PC-3 (cell line): ENCODE data around the gene ANAPC16. TPM values are rescaled to one million over a fixed set of nuclear protein-coding genes. Genes with fewer than 3 reads are reported as not detected.

Experiments
- ATAC-seq: fragments of 200-7000 bp; cut with Tn5 transposase; 2 replicates; pipeline ENCODE4 v1.9.1; 2020; ENCODE audit warnings: mild to moderate bottlenecking, moderate library complexity
- BruUV-seq: library from RNA; stranded (reverse); fragments of 400-500 nt; replicated peaks from 2 replicates; lab custom pipeline; 2021; lab: Mats Ljungman, UMichigan
- CTCF ChIA-PET: fragments of 300-600 bp; sonication (Branson Sonifier 250); formaldehyde crosslinking; loops from one replicate; lab custom pipeline; 2022; ENCODE audit warnings: antibody characterized with exemption; lab: Charles Lee
- POLR2A ChIA-PET: fragments of 300-600 bp; sonication (Branson Sonifier 250); formaldehyde crosslinking; loops from one replicate; lab custom pipeline; 2022; ENCODE audit warnings: antibody characterized with exemption; ENCODE audit not compliant: unreplicated experiment; lab: Charles Lee
- DNase-seq: peaks from one replicate; pipeline ENCODE4 v3.0.0-alpha.2; 2015
- H2AFZ ChIP-seq: fragments of 300-600 bp; sonication (generic); 2 replicates; pipeline ENCODE4 v1.6.0; 2016; ENCODE audit warnings: antibody characterized with exemption, low read length
- H3F3A ChIP-seq: fragments of 300-600 bp; sonication (generic); one replicate; pipeline ENCODE4 v1.6.0; 2017; ENCODE audit warnings: antibody characterized with exemption, low read length, control low read depth, mild to moderate bottlenecking; ENCODE audit not compliant: unreplicated experiment
- H3K27ac ChIP-seq: fragments of 300-600 bp; sonication (generic); 2 replicates; pipeline ENCODE4 v1.5.1; 2016; ENCODE audit warnings: mild to moderate bottlenecking, low read length
- H3K27me3 ChIP-seq: fragments of 300-600 bp; sonication (generic); 2 replicates; pipeline ENCODE4 v1.6.1; 2016; ENCODE audit warnings: low read length, mixed read lengths
- H3K36me3 ChIP-seq: fragments of 300-600 bp; sonication (generic); 2 replicates; pipeline ENCODE4 v1.6.1; 2016; ENCODE audit warnings: low read depth, mixed run types, low read length, mixed read lengths
- H3K4me1 ChIP-seq: fragments of 300-600 bp; sonication (generic); 2 replicates; pipeline ENCODE4 v1.5.1; 2016; ENCODE audit warnings: low read length; ENCODE audit not compliant: insufficient read depth
- H3K4me2 ChIP-seq: fragments of 300-600 bp; sonication (generic); 2 replicates; pipeline ENCODE4 v1.6.0; 2016; ENCODE audit warnings: low read length
- H3K4me3 ChIP-seq: fragments of 300-600 bp; sonication (generic); 2 replicates; pipeline ENCODE4 v1.5.1; 2016; ENCODE audit warnings: mild to moderate bottlenecking, low read length, mixed read lengths
- H3K79me2 ChIP-seq: fragments of 300-600 bp; sonication (generic); 2 replicates; pipeline ENCODE4 v1.6.1; 2017; ENCODE audit warnings: low read length, mixed read lengths
- H3K9ac ChIP-seq: fragments of 300-600 bp; sonication (generic); 2 replicates; pipeline ENCODE4 v1.6.0; 2016; ENCODE audit warnings: mild to moderate bottlenecking, low read length
- H3K9me2 ChIP-seq: fragments of 300-600 bp; sonication (generic); replicated peaks from 2 replicates; pipeline ENCODE4 v1.6.1; 2016; ENCODE audit warnings: mixed run types, low read length, mixed read lengths
- H3K9me3 ChIP-seq: fragments of 300-600 bp; sonication (generic); 2 replicates; pipeline ENCODE4 v1.6.1; 2016; ENCODE audit warnings: low read length, mixed read lengths
- H4K20me1 ChIP-seq: fragments of 300-600 bp; sonication (generic); 2 replicates; pipeline ENCODE4 v1.6.1; 2016; ENCODE audit warnings: low read length, mixed read lengths
- EZH2 ChIP-seq: fragments of 300-600 bp; sonication (generic); IDR thresholded peaks from one replicate; pipeline ENCODE4 v1.6.1; 2017; ENCODE audit warnings: antibody characterized with exemption, mild to moderate bottlenecking, low read length; ENCODE audit not compliant: unreplicated experiment
- EZH2phosphoT487 ChIP-seq: fragments of 300-600 bp; sonication (generic); IDR thresholded peaks from 2 replicates; pipeline ENCODE4 v1.6.1; 2018; ENCODE audit warnings: mild to moderate bottlenecking, antibody characterized with exemption, low read length, borderline replicate concordance
- intact Hi-C: fragments of 100-400 bp; cut with micrococcal nuclease; formaldehyde crosslinking; loops from 2 replicates; pipeline ENCODE4 v1.9.0; 2023
- total RNA-seq: library from RNA; depleted of rRNA; stranded (reverse); fragments of >200 nt; gene quantifications from 2 replicates; pipeline ENCODE4 v1.2.3, GENCODE V29; 2014
- TF ChIP-seq, protein P1 (sequence below): fragments of 300-600 bp; sonication (generic); conservative IDR thresholded peaks from 2 replicates; pipeline ENCODE4 v1.5.1; 2017; ENCODE audit warnings: antibody characterized with exemption, low read depth, mild to moderate bottlenecking, low read length

ANAPC16 gene
- total RNA-seq, 1 experiment from 2014 or later: 23.9 TPM

- Histone ChIP-seq H2AFZ (no peak overlapping the region), H3K27ac (no peak overlapping the region), H3K9me3 (no peaks in the 10 kb centered on the region), H3K4me2 (no peak overlapping the region), H3K27me3 (no peaks in the 10 kb centered on the region), H3K36me3 (peaks cover 9% of the 10 kb centered on the region; the same call in 1 of the 2 replicates), H4K20me1 (no peaks in the 10 kb centered on the region), H3K9ac (no peak overlapping the region), H3K79me2 (0 out of 2 replicates have a peak, but pooled peaks cover under 1% of the 10 kb centered on the region), H3K9me2 (no peaks in the 10 kb centered on the region), H3F3A (no peaks in the 10 kb centered on the region), H3K4me3 (no peak overlapping the region), H3K4me1 (no peaks in the 10 kb centered on the region)
- ChIA-PET CTCF (no interaction called here), POLR2A (no interaction called here)
- intact Hi-C loops: no loop called here
- no peak for ATAC-seq
- no peak for DNase-seq
- TF ChIP-seq, protein P1, sequence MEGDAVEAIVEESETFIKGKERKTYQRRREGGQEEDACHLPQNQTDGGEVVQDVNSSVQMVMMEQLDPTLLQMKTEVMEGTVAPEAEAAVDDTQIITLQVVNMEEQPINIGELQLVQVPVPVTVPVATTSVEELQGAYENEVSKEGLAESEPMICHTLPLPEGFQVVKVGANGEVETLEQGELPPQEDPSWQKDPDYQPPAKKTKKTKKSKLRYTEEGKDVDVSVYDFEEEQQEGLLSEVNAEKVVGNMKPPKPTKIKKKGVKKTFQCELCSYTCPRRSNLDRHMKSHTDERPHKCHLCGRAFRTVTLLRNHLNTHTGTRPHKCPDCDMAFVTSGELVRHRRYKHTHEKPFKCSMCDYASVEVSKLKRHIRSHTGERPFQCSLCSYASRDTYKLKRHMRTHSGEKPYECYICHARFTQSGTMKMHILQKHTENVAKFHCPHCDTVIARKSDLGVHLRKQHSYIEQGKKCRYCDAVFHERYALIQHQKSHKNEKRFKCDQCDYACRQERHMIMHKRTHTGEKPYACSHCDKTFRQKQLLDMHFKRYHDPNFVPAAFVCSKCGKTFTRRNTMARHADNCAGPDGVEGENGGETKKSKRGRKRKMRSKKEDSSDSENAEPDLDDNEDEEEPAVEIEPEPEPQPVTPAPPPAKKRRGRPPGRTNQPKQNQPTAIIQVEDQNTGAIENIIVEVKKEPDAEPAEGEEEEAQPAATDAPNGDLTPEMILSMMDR: no peak
- no peak for TF ChIP-seq EZH2phosphoT487
- TF ChIP-seq EZH2: no peak
- no TSS peak for BruUV-seq
These were observed 18.8 kb downstream of the ANAPC16 start for GRCh38 chr10:72234560-72235095.

DNA sequence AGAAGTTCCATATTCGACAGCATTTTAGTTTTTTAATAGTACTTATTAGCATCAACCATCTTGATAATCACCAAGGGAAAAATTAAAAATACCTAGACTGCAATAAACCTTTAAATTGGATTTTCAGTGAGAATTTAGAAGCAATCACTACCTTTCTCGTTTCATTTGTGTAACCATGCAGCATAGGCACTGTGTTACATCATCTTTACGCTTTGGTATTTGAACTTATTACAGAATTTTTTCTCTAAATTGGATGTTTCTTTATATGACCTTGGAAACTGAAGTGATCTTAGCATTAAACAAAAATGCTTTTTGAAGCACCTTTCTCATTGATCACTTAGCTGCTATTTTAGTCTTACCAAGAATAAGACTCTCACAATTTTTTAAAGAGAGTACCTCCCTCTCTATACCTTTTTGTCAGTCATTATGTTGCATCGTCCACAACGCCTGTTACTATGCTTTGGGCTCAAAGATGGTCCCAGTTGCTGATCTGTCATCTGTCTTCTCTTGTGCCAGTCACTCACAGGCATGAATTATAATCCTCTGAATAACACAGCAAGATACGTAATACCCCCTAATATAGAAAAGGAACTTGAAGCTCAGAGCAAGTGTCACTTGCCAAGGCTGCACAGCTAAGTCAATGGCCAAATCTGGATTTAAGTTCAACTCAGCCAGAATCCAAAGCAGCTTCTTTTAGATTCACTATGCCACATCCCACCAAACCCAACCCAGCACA lies 19.9 kb downstream of the ANAPC16 start:
- no peaks in the 10 kb centered on the region for H3K79me2 ChIP-seq
- H3K4me1 ChIP-seq: no peaks in the 10 kb centered on the region
- no peak overlapping the region for H2AFZ ChIP-seq
- H3F3A ChIP-seq: no peaks in the 10 kb centered on the region
- ChIA-PET POLR2A (no interaction called here), CTCF (no interaction called here)
- H3K27ac ChIP-seq: no peak overlapping the region
- no peak for DNase-seq
- no peak for ATAC-seq
- no peaks in the 10 kb centered on the region for H3K27me3 ChIP-seq
- intact Hi-C loops: no loop called here
- no TSS peak for BruUV-seq
- no peaks in the 10 kb centered on the region for H3K9me3 ChIP-seq
- peaks cover 9% of the 10 kb centered on the region; the same call in 1 of the 2 replicates for H3K36me3 ChIP-seq
- no peaks in the 10 kb centered on the region for H3K9me2 ChIP-seq
- H4K20me1 ChIP-seq: no peaks in the 10 kb centered on the region
- no peak overlapping the region for H3K4me2 ChIP-seq
- H3K9ac ChIP-seq: no peak overlapping the region
- no peak overlapping the region for H3K4me3 ChIP-seq
- TF ChIP-seq EZH2phosphoT487: no peak

DNA sequence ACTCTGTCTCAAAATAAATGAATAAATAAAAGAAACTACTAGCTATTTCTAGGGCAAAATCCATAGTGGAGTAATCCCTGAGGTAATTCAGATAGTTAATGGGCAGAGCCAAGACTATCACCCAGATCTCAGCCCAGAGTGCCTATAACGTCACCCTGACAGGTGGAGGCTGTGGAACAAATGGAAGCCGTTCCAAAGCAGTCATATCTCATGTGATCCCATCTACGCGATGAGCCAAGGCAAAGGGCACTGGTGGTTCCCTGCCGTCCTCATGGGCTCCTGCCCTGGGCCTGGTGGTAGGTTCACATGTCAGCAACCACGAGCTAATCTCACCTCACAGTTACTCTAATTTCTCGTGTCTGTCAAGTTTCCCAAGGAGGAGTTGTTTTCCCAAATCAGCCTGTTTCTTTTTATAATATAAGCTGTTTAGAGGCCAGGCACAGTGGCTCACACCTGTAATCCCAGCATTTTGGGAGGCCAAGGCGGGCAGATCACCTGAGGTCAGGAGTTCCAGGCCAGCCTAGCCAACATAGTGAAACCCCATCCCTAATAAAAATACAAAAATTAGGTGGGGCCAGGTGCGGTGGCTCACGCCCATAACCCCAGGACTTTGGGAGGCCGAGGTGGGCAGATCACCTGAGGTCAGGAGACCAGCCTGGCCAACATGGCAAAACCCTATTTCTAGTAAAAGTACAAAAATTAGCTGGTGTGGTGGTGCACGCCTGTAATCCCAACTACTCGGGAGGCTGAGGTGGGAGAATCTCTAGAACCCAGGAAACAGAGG lies 22.8 kb downstream of the ANAPC16 start:
- Histone ChIP-seq H3K4me3 (no peak overlapping the region), H3K9me3 (no peaks in the 10 kb centered on the region), H3K27me3 (no peaks in the 10 kb centered on the region), H3K9me2 (no peaks in the 10 kb centered on the region), H3F3A (no peaks in the 10 kb centered on the region), H3K4me2 (no peak overlapping the region), H3K79me2 (no peaks in the 10 kb centered on the region), H3K9ac (no peak overlapping the region), H4K20me1 (no peaks in the 10 kb centered on the region), H3K36me3 (peaks cover 9% of the 10 kb centered on the region; the same call in 1 of the 2 replicates), H3K4me1 (peaks cover 2% of the 10 kb centered on the region), H2AFZ (no peak overlapping the region), H3K27ac (no peak overlapping the region)
- ChIA-PET POLR2A (no interaction called here), CTCF (no interaction called here)
- TF ChIP-seq EZH2: no peak
- TF ChIP-seq EZH2phosphoT487: no peak
- intact Hi-C loops: no loop called here
- BruUV-seq: no TSS peak
- no peak for DNase-seq
- no peak for ATAC-seq
